ENCODE data around the gene SDF4.

SDF4 gene

DNA sequence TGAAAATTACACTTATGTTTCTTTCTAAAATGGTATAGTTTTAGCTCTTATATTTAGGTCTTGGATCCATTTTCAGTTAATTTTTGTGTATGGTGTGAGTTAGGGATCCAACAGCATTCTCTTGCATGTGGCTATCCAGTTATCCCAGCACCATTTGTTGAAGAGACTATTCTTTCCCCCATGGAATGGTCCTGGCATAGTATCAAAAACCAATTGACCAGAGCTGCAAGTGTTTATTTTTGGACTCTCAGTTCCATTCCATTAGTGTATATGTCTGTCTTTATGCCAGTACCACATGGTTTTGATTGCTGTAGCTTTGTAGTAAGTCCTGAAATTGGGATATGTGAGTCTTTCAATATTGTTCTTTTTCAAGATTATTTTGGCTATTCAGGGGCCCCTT is 43.9 kb downstream of the SDF4 start:
- TF ChIP-seq REST (IDR thresholded peaks at IDR 0.05; ENCODE audit: low read depth) (no peak), YY1 (IDR thresholded peaks at IDR 0.05; ENCODE audit: low read depth) (no peak), TCF12 (IDR thresholded peaks at IDR 0.05; ENCODE audit: low read depth) (no peak), NFIC (IDR thresholded peaks at IDR 0.05) (no peak), TEAD4 (IDR thresholded peaks at IDR 0.05) (no peak), FOXM1 (IDR thresholded peaks at IDR 0.05; ENCODE audit: borderline replicate concordance, low read depth) (no peak), EP300 (IDR thresholded peaks at IDR 0.05; ENCODE audit: borderline replicate concordance) (no peak), USF1 (IDR thresholded peaks at IDR 0.05) (no peak), CREB1 (IDR thresholded peaks at IDR 0.05; ENCODE audit: low read depth) (no peak), RAD21 (IDR thresholded peaks at IDR 0.05; ENCODE audit: low read depth) (no peak)

GRCh38 chr1:1185101-1185765 is 46.6 kb downstream of the SDF4 start:
- TF ChIP-seq EGR1 (IDR thresholded peaks at IDR 0.05) = peak; percentile 95
- TF ChIP-seq NFIC (IDR thresholded peaks at IDR 0.05) = no peak

DNA sequence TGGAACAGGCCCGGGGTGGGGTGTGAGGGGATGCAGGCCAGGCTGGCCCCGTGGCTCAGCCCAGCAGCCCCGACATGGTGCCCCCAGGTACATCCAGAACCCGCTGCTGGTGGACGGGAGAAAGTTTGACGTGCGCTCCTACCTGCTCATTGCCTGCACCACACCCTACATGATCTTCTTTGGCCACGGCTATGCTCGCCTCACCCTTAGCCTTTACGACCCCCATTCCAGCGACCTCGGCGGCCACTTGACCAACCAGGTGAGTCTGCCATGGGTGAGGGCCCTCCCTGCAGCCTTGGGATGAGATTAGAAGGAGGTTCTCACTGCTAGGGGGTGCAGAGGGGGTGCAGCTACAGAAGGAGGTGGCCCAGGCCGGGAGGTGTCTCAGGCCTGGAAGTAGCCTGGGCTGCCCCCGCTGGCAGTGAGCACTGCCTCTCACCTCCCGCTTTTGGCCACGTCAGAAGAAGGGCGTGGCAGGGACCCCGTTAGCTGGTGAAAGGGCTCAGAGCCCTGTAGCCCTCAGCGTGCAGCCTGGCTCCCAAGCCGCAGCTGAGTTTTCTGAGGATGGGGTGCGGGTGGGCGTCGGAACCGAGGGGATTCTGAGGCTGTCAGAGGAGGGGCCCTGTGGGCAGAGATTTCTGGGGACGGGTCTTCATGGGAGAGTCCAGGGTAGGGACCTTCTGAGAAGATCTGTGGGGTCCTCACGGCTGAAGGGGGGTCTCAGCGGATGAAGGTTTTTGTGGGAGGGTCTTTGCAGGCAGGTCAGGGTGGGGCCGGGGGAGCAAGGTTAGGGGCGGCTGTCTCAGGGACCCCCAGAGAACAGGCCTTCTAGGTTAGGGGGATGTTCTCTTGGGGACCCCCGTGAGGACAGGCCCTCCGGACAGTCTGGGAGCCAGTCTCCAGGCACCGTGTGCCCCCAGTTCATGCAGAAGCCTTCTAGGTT is 47.7 kb downstream of the SDF4 start:
- TF ChIP-seq FOXM1 (IDR thresholded peaks at IDR 0.05; ENCODE audit: borderline replicate concordance, low read depth) (no peak), EP300 (IDR thresholded peaks at IDR 0.05; ENCODE audit: borderline replicate concordance) (no peak), RAD21 (IDR thresholded peaks at IDR 0.05; ENCODE audit: low read depth) (no peak), CREB1 (IDR thresholded peaks at IDR 0.05; ENCODE audit: low read depth) (no peak)

DNA sequence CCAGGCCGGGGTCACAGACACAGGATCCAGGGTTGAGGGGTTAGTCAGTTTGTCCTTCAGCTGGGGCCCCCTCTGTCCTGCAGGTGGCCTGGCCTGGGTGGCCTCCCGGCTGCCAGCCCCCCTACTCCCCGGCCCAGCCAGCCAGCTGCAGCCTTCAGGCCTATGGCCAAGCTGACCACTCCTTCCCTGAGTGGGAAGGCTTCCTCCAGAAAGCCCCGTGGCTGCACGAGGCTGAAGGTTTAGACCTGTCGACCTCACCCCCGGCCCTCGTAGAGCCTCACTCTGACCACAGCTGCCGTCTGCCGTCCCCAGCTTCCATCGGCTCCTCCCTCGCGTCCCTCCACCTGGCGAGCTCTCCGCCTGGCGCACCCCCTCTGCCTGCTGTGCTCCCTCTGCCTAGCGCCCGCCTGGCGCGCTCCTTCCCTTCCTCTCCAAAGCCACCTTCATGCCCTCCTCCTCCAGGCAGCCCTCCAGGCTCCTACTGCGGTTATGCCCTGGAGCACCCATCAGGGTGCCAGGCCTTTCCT is 48.5 kb downstream of the SDF4 start:
- TF ChIP-seq TEAD4 (IDR thresholded peaks at IDR 0.05) (no peak), TCF12 (IDR thresholded peaks at IDR 0.05; ENCODE audit: low read depth) (no peak), YY1 (IDR thresholded peaks at IDR 0.05; ENCODE audit: low read depth) (no peak), ZBTB7A (IDR thresholded peaks at IDR 0.05; ENCODE audit: low read depth) (no peak), CEBPB (IDR thresholded peaks at IDR 0.05) (no peak), USF1 (IDR thresholded peaks at IDR 0.05) (no peak), NFIC (IDR thresholded peaks at IDR 0.05) (no peak)
- TF ChIP-seq, protein P1, sequence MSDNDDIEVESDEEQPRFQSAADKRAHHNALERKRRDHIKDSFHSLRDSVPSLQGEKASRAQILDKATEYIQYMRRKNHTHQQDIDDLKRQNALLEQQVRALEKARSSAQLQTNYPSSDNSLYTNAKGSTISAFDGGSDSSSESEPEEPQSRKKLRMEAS (IDR thresholded peaks at IDR 0.05) = no peak

GRCh38 chr1:1182491-1183220 is 49.1 kb downstream of the SDF4 start:
- TF ChIP-seq TAF1 (IDR thresholded peaks at IDR 0.05; ENCODE audit: low read depth) = no peak
- no peak for TF ChIP-seq CEBPB (IDR thresholded peaks at IDR 0.05)
- 0 out of 2 replicates have a peak, but pooled peaks have one; percentile 42 for TF ChIP-seq ZBTB7A (IDR thresholded peaks at IDR 0.05; ENCODE audit: low read depth)
- no peak for TF ChIP-seq RAD21 (IDR thresholded peaks at IDR 0.05; ENCODE audit: low read depth)

GRCh38 chr1:1181938-1182410 is 49.8 kb downstream of the SDF4 start:
- TF ChIP-seq NFIC (IDR thresholded peaks at IDR 0.05) = no peak
- TF ChIP-seq EP300 (IDR thresholded peaks at IDR 0.05; ENCODE audit: borderline replicate concordance) = no peak
- no peak for TF ChIP-seq TAF1 (IDR thresholded peaks at IDR 0.05; ENCODE audit: low read depth)
- no peak for TF ChIP-seq TEAD4 (IDR thresholded peaks at IDR 0.05)
- TF ChIP-seq FOXM1 (IDR thresholded peaks at IDR 0.05; ENCODE audit: borderline replicate concordance, low read depth) = no peak
- TF ChIP-seq, protein P1 (IDR thresholded peaks at IDR 0.05) = no peak
- no peak for TF ChIP-seq EGR1 (IDR thresholded peaks at IDR 0.05)
- no peak for TF ChIP-seq CEBPB (IDR thresholded peaks at IDR 0.05)
- TF ChIP-seq RAD21 (IDR thresholded peaks at IDR 0.05; ENCODE audit: low read depth) = no peak
- no peak for TF ChIP-seq TCF12 (IDR thresholded peaks at IDR 0.05; ENCODE audit: low read depth)
- no peak for TF ChIP-seq ZBTB7A (IDR thresholded peaks at IDR 0.05; ENCODE audit: low read depth)
- TF ChIP-seq REST (IDR thresholded peaks at IDR 0.05; ENCODE audit: low read depth) = no peak
- no peak for TF ChIP-seq USF1 (IDR thresholded peaks at IDR 0.05)
- no peak for TF ChIP-seq YY1 (IDR thresholded peaks at IDR 0.05; ENCODE audit: low read depth)

All from Ishikawa (cell line).